Fibroblast of lung (primary cell): Measurements from ENCODE around the gene AMOTL2. TPM values are rescaled to one million over a fixed set of nuclear protein-coding genes. Genes with fewer than 3 reads are reported as not detected.

ENCODE experiments used
- DNase-seq, 2 donors: peaks; one replicate each; pipeline versions ENCODE4 v3.0.0 to v3.0.0-alpha.2; 2010; ENCODE audit warnings: low read depth in 2 of 2
- H2AFZ ChIP-seq: 2 replicates; pipeline ENCODE4 v1.5.1; 2012; ENCODE audit warnings: low read length, control low read depth, inconsistent platforms
- H3K27ac ChIP-seq: 2 replicates; pipeline ENCODE4 v1.5.1; 2011; ENCODE audit warnings: low read length, control low read depth; ENCODE audit not compliant: insufficient read depth
- H3K27me3 ChIP-seq: 2 replicates; pipeline ENCODE4 v1.5.1; 2011; ENCODE audit warnings: mild to moderate bottlenecking, low read length; ENCODE audit not compliant: control insufficient read depth, insufficient read depth
- H3K36me3 ChIP-seq: 2 replicates; pipeline ENCODE4 v1.5.1; 2011; ENCODE audit warnings: low read length; ENCODE audit not compliant: control insufficient read depth, insufficient read depth
- H3K4me1 ChIP-seq: 2 replicates; pipeline ENCODE4 v1.5.1; 2011; ENCODE audit warnings: low read length; ENCODE audit not compliant: control insufficient read depth, insufficient read depth; ENCODE audit errors: extremely low read depth
- H3K4me2 ChIP-seq: 2 replicates; pipeline ENCODE4 v1.5.1; 2011; ENCODE audit warnings: low read length, control low read depth; ENCODE audit not compliant: insufficient read depth; ENCODE audit errors: extremely low read depth
- H3K4me3 ChIP-seq, 4 experiments: fragments of 200-600 bp in 1 of 4; sonication (generic) in 1 of 4; replicated peaks in 1 of 4; 2 replicates each; pipeline ENCODE4 v1.5.1; 2011 to 2016; ENCODE audit warnings: low read length in 4 of 4, low read depth in 3 of 4, mild to moderate bottlenecking in 3 of 4, control low read depth in 2 of 4, inconsistent platforms in 1 of 4, mixed read lengths in 1 of 4; ENCODE audit not compliant: insufficient read depth in 1 of 4; ENCODE audit errors: control extremely low read depth in 1 of 4
- H3K79me2 ChIP-seq: 2 replicates; pipeline ENCODE4 v1.5.1; 2012; ENCODE audit warnings: mild to moderate bottlenecking, low read length, inconsistent platforms; ENCODE audit not compliant: control insufficient read depth, insufficient read depth
- H3K9ac ChIP-seq: 2 replicates; pipeline ENCODE4 v1.5.1; 2011; ENCODE audit warnings: mild to moderate bottlenecking, low read length, control low read depth; ENCODE audit not compliant: insufficient read depth
- H3K9me3 ChIP-seq: 2 replicates; pipeline ENCODE4 v1.5.1; 2012; ENCODE audit warnings: low read depth, low read length; ENCODE audit not compliant: control insufficient read depth, insufficient read depth
- H4K20me1 ChIP-seq: 2 replicates; pipeline ENCODE4 v1.5.1; 2011; ENCODE audit warnings: low read length; ENCODE audit not compliant: control insufficient read depth, insufficient read depth; ENCODE audit errors: extremely low read depth
- EZH2 ChIP-seq: IDR thresholded peaks from 2 replicates; pipeline ENCODE4 v1.5.1; 2012; ENCODE audit warnings: low read length, control low read depth, mild to moderate bottlenecking; ENCODE audit errors: missing control alignments
- polyA plus RNA-seq, 2 donors: library from polyadenylated mRNA; depleted of rRNA in 1 of 2; stranded (reverse) in 1 of 2; unstranded in 1 of 2; fragments of >200 nt; gene quantifications; 2 replicates each; pipeline ENCODE4 v1.2.1, GENCODE V29; 2011 to 2012; ENCODE audit warnings: missing spikeins in 1 of 2
- total RNA-seq: library from RNA; depleted of rRNA; stranded (reverse); fragments of >200 nt; gene quantifications from 2 replicates; pipeline ENCODE4 v1.2.1, GENCODE V29; 2014
- TF ChIP-seq, protein P1 (sequence below), 2 donors: IDR thresholded peaks in 1 of 2; conservative IDR thresholded peaks in 1 of 2; 1 replicate in 1 of 2; 2 replicates in 1 of 2; pipeline ENCODE4 v1.5.1; 2011 to 2012; ENCODE audit warnings: low read length in 2 of 2, control low read depth in 1 of 2, inconsistent platforms in 1 of 2, low read depth in 1 of 2, mild to moderate bottlenecking in 1 of 2

AMOTL2 gene
- total and polyA plus RNA-seq, 2 donors (not counting 1 experiment from before 2014, with no cell fraction given) = 74.6 to 97.0 TPM

DNA sequence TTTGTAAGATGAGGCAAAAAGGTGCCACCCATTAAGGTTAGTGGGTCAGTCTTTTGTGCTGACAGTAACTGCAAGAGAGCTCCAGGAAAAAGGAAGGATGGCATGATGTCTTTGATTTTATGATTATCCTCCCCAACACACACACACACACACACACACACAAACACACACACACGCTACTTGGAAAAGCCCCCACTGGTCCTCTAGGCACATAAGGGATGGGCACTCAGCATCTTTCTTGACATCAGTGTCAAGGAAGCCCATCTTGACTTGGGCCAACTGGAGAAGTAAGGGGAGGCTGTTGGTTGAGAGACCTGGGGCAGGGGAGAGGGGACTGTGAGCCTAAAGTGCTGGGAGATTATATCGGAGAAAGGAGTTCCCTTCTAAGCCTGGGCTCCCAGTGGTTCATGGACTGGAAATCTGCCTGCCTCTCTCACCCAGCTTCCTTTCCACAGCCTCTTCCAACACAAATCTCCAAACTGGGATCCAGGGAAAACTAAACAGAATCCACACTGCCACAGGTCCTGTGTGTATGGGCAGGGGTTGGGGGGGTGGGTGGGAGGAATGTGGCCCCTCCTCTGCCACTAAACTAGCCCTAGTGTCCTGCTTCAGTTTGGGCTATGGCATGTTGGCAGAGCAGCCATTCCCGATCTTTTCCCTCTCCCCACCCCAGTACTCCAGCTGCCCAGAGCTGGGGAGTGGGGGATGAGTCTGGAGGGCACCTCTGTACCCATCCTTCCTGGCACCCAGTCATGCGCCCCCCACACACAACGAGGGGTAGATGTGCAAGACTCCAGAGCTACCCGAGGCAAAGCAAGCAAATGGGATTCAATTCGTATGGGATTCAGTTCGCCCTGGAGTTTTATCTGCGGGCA lies 1.6 kb downstream of the AMOTL2 start:
- Histone ChIP-seq H3K9me3 (no peaks in the 10 kb centered on the region), H2AFZ (no peak overlapping the region), H3K4me1 (peaks cover 44% of the 10 kb centered on the region), H3K4me2 (peak overlapping the region; percentile 98), H3K4me3 (peak overlapping the region; percentile 55 to 98 (median 79)), H3K79me2 (peaks cover 66% of the 10 kb centered on the region), H3K27me3 (no peaks in the 10 kb centered on the region), H3K36me3 (peaks cover 33% of the 10 kb centered on the region), H3K27ac (peak overlapping the region; percentile 92), H4K20me1 (no peaks in the 10 kb centered on the region), H3K9ac (peak overlapping the region; percentile 100)
- no peak for TF ChIP-seq EZH2
- TF ChIP-seq, protein P1, sequence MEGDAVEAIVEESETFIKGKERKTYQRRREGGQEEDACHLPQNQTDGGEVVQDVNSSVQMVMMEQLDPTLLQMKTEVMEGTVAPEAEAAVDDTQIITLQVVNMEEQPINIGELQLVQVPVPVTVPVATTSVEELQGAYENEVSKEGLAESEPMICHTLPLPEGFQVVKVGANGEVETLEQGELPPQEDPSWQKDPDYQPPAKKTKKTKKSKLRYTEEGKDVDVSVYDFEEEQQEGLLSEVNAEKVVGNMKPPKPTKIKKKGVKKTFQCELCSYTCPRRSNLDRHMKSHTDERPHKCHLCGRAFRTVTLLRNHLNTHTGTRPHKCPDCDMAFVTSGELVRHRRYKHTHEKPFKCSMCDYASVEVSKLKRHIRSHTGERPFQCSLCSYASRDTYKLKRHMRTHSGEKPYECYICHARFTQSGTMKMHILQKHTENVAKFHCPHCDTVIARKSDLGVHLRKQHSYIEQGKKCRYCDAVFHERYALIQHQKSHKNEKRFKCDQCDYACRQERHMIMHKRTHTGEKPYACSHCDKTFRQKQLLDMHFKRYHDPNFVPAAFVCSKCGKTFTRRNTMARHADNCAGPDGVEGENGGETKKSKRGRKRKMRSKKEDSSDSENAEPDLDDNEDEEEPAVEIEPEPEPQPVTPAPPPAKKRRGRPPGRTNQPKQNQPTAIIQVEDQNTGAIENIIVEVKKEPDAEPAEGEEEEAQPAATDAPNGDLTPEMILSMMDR (conservative IDR thresholded peaks at IDR 0.05 in 1 of 2, IDR thresholded peaks at IDR 0.05 in 1 of 2; ENCODE audit: low read depth in 1 of 2, low read length in 2 of 2) = no peak
- DNase-seq = no peak

DNA sequence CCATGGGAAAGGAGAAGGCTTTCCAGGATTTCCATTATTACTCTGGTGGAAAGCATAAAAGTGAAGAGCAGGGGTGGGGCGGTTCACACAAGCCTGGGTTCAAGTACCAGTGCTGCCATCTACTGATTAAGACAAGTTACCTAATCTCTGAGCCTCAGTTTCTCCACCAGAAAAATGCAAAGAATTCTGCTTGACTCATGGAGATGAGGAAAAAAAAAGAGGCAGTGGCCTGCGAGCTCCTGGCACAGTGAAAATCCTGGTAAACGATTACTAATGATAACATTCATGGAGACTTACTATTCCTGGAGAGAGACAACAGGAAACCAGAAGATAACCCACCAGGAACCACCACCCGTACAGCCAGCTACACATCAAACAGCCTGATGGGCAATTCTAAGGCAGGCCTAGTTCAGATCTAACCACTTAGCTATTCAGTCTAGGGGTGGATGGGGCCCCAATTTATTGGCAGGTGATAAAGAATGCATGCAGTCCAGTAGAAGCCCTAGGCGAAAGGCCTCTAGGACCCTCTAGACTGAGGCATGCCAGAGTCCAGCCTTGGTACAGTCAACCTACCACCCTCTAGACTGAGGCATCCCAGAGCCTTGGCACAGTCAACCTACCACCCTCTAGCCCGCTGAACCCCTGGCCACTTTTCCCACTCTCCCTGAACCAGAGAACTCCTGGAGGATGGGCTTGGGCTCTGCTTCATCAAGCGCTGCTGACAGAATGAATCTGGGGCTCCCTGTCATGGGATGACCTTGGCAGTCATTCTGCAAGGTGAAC lies 2.5 kb downstream of the AMOTL2 start:
- Histone ChIP-seq H3K36me3 (peaks cover 40% of the 10 kb centered on the region), H2AFZ (no peak overlapping the region)

More for the DNA sequence above, 2.5 kb downstream of the AMOTL2 start:
- Histone ChIP-seq H3K4me2 (peak overlapping the region; percentile 98), H3K27ac (peak overlapping the region; percentile 92), H3K79me2 (peaks cover 71% of the 10 kb centered on the region), H3K27me3 (no peaks in the 10 kb centered on the region), H3K9me3 (no peaks in the 10 kb centered on the region), H3K4me1 (peaks cover 52% of the 10 kb centered on the region), H3K4me3 (peak overlapping the region; percentile 55 to 98 (median 79)), H4K20me1 (no peaks in the 10 kb centered on the region), H3K9ac (peak overlapping the region; percentile 100)
- peak in 1 of 2 donors; percentile 65 for DNase-seq
- TF ChIP-seq, protein P1 (conservative IDR thresholded peaks at IDR 0.05 in 1 of 2, IDR thresholded peaks at IDR 0.05 in 1 of 2; ENCODE audit: low read depth in 1 of 2, low read length in 2 of 2) = peak in 1 of 2 donors; percentile 1
- TF ChIP-seq EZH2 = no peak
